Gastrocnemius medialis (tissue), 4 donors: ENCODE results near the gene HNRNPU.

Source experiments
- POLR2A ChIP-seq, 2 donors: fragments of 450-650 bp; IDR thresholded peaks; one replicate each; pipeline ENCODE4 v1.6.1; 2017; ENCODE audit warnings: antibody characterized with exemption in 2 of 2, mild to moderate bottlenecking in 2 of 2, moderate library complexity in 2 of 2
- TF ChIP-seq, protein P1 (sequence below), 5 experiments: fragments of 450-650 bp in 3 of 5; fragments of 200-600 bp in 2 of 5; sonication (generic) in 2 of 5; IDR thresholded peaks in 4 of 5; conservative IDR thresholded peaks in 1 of 5; 1 replicate in 4 of 5; 2 replicates in 1 of 5; pipeline ENCODE4 v1.5.1; 2016 to 2019; ENCODE audit warnings: antibody characterized with exemption in 5 of 5, mild to moderate bottlenecking in 3 of 5, moderate library complexity in 3 of 5

DNA sequence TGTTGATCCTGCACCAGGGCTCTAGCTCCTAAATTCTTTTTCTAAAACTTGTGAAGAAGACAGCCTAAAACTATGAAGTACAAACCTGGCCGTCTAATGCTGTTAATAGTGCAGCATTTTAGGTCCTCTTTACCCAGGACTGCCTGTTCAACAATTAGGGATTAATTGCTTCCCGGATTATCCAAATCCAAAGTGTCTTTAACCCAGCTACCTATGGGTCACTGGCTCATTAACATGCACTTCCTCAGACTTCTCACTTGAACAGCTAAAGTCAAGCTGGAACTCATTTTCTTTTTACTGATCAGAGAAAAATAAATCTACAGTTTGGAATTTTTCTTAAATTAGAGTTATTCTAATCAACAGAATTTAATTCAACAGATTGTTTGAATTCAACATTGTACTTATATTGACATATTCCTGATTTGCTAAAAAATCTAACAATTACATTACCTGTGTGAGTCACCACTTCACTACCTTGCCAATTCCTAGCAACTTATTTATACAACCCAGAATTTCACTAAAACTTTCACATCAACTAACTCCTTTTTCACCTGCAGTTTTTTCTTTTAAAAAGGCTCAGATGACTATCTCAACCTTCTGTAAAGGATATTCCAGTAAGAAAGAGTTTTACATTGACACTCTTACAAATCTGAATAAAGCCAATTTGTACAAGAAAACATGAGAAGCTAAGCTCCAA is 3.3 kb downstream of the HNRNPU start:
- TF ChIP-seq POLR2A (IDR thresholded peaks at IDR 0.05): no peak
- TF ChIP-seq, protein P1, sequence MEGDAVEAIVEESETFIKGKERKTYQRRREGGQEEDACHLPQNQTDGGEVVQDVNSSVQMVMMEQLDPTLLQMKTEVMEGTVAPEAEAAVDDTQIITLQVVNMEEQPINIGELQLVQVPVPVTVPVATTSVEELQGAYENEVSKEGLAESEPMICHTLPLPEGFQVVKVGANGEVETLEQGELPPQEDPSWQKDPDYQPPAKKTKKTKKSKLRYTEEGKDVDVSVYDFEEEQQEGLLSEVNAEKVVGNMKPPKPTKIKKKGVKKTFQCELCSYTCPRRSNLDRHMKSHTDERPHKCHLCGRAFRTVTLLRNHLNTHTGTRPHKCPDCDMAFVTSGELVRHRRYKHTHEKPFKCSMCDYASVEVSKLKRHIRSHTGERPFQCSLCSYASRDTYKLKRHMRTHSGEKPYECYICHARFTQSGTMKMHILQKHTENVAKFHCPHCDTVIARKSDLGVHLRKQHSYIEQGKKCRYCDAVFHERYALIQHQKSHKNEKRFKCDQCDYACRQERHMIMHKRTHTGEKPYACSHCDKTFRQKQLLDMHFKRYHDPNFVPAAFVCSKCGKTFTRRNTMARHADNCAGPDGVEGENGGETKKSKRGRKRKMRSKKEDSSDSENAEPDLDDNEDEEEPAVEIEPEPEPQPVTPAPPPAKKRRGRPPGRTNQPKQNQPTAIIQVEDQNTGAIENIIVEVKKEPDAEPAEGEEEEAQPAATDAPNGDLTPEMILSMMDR (IDR thresholded peaks at IDR 0.05 in 4 of 5, conservative IDR thresholded peaks at IDR 0.05 in 1 of 5): no peak
